Neuron (in vitro differentiated cells): ENCODE measurements around the gene SCN4A.
"Not testable (repeated sequence)": the region's sequence is repeated elsewhere in the genome, so short reads cannot be mapped to it uniquely, and the experiment has no call there.

ENCODE experiments used
- H2AFZ ChIP-seq: one replicate; pipeline ENCODE4 v1.6.1; 2013; ENCODE audit warnings: low read depth, mild to moderate bottlenecking, inconsistent platforms, low read length, moderate library complexity
- H3K27me3 ChIP-seq: one replicate; pipeline ENCODE4 v1.6.1; 2013; ENCODE audit warnings: low read length; ENCODE audit not compliant: insufficient read depth
- H3K36me3 ChIP-seq: one replicate; pipeline ENCODE4 v1.6.1; 2013; ENCODE audit warnings: low read length; ENCODE audit not compliant: insufficient read depth
- H3K4me1 ChIP-seq: one replicate; pipeline ENCODE4 v1.6.1; 2013; ENCODE audit warnings: low read length; ENCODE audit not compliant: insufficient read depth
- H3K4me3 ChIP-seq: 2 replicates; pipeline ENCODE4 v1.5.1; 2013; ENCODE audit warnings: mild to moderate bottlenecking, low read length, moderate library complexity
- H3K9me3 ChIP-seq: one replicate; pipeline ENCODE4 v1.6.1; 2013; ENCODE audit warnings: low read length

Gene SCN4A

DNA sequence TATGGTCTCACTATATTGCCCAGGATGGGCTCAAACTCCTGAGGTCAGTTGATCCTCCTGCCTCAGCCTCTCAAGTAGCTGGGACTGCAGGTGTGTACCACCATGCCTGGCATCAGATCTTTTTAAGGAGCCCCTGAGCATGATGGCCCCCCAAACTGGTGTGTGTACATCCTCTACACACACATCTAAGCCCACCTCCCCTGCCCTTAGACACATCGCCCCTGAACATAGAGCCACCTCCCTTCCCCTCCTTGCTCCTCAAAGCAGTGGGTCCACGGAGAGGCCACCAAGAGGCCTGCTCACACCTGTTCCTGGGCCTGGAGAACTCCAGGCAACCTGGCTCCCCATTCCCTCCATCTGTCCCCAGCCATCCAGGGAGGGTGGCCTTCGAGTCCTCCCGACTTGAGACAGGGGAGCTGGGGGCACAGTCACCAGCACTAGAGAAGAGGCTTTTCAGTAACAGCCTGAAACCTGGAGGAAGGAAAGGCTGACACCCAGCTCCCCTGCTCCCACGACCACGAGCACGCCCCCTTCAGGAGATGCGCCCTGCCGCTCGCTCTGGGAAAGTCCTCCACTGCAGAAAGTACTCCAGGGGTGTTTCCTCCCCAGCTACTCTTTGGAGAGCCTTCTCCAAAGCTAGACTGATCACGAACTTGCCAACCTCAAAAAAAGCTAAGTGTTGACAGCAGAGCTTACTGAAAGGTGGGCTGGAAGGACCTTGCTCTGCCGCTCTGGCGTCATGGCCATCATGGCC lies 12.8 kb upstream of the SCN4A start:
- H2AFZ ChIP-seq = no peak overlapping the region
- no peak overlapping the region for H3K4me3 ChIP-seq
- no peaks in the 10 kb centered on the region for H3K9me3 ChIP-seq
- H3K36me3 ChIP-seq = no peaks in the 10 kb centered on the region
- H3K4me1 ChIP-seq = peaks cover 2% of the 10 kb centered on the region
- H3K27me3 ChIP-seq = peaks cover 6% of the 10 kb centered on the region

DNA sequence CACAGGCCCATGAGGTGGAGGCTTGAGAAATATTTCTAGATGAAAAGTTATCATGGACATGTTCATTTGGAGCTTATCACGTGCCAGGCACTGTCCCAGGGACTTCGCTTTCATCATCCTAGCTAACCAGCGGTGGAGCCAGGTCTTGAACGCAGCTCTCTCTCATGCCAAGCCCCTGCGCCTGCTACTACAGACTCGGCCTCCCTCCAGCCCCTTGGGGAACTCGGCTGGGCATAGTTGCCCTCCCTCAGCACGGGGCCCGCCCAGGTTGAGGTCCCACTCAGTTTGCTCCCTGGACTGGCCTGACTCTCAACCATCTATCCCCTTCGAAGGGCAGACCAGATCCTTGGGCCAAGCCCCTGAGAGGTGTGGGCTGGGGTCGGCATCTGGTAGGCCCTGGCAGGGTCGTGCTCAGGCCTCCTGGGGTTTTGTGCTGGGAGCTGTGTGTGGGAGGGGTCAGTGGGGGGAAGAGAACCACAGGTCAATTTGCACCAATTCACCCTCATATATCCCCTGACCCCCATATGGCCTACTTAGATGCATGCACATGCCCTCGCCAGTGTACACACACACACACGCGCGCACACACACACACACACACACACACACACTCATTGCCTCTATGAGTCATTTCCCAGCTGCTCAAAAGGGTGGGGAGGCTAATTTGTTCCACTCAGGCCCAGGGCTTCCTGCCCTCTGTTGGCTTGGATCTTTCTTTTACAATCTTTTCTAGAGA lies 12.1 kb upstream of the SCN4A start:
- H3K36me3 ChIP-seq = no peaks in the 10 kb centered on the region
- peaks cover 3% of the 10 kb centered on the region for H3K27me3 ChIP-seq
- H3K4me1 ChIP-seq = peaks cover 2% of the 10 kb centered on the region
- H3K4me3 ChIP-seq = no peak overlapping the region
- H3K9me3 ChIP-seq = no peaks in the 10 kb centered on the region
- H2AFZ ChIP-seq = no peak overlapping the region

- Histone ChIP-seq H3K9me3 (peaks cover 2% of the 10 kb centered on the region), H3K27me3 (peaks cover 5% of the 10 kb centered on the region), H2AFZ (no peak overlapping the region), H3K36me3 (no peaks in the 10 kb centered on the region), H3K4me3 (no peak overlapping the region), H3K4me1 (peaks cover 2% of the 10 kb centered on the region)
Observed at GRCh38 chr17:63984236-63984635, 11.5 kb upstream of the SCN4A start.

DNA sequence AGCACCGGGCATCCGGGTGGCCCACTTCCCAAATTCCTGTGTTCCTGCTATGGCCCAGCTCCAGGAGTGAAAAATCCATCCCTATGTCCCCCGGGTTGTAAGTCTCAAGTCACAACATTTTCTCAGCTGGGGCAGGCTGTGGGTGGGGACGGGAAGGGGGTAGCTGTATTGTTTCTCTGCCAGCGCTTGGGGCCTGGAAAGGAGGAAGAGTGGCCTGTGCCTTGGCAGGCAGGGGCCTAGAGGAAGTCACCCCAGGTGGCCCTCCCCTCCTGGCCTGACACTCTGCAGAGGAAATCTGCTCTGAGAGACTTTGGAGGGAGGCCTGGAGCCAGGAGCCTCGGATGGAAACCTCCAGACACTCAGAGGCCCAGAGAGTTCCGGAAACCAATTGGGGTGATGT lies 10.6 kb upstream of the SCN4A start:
- no peak overlapping the region for H3K4me3 ChIP-seq
- H3K4me1 ChIP-seq = no peaks in the 10 kb centered on the region
- no peak overlapping the region for H2AFZ ChIP-seq
- no peaks in the 10 kb centered on the region for H3K36me3 ChIP-seq
- H3K9me3 ChIP-seq = peaks cover 2% of the 10 kb centered on the region
- peaks cover 7% of the 10 kb centered on the region for H3K27me3 ChIP-seq

DNA sequence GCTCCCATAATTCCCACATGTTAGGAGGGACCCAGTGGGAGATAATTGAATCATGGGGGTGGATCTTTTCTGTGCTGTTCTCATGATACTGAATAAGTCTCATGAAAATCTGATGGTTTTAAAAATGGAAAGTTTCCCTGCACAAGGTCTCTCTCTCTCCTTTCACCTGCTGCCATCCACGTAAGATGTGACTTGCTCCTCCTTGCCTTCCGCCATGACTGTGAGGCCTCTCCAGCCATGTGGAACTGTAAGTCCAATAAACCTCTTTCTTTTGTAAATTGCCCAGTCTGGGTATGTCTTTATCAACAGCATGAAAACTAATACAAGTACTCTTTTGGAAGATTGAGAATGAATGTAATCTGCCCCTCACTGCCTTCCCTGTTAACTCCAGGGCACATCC lies 9.9 kb upstream of the SCN4A start:
- H3K27me3 ChIP-seq, H3K4me3 ChIP-seq, H3K9me3 ChIP-seq, H2AFZ ChIP-seq, H3K36me3 ChIP-seq, H3K4me1 ChIP-seq: not testable (repeated sequence)

DNA sequence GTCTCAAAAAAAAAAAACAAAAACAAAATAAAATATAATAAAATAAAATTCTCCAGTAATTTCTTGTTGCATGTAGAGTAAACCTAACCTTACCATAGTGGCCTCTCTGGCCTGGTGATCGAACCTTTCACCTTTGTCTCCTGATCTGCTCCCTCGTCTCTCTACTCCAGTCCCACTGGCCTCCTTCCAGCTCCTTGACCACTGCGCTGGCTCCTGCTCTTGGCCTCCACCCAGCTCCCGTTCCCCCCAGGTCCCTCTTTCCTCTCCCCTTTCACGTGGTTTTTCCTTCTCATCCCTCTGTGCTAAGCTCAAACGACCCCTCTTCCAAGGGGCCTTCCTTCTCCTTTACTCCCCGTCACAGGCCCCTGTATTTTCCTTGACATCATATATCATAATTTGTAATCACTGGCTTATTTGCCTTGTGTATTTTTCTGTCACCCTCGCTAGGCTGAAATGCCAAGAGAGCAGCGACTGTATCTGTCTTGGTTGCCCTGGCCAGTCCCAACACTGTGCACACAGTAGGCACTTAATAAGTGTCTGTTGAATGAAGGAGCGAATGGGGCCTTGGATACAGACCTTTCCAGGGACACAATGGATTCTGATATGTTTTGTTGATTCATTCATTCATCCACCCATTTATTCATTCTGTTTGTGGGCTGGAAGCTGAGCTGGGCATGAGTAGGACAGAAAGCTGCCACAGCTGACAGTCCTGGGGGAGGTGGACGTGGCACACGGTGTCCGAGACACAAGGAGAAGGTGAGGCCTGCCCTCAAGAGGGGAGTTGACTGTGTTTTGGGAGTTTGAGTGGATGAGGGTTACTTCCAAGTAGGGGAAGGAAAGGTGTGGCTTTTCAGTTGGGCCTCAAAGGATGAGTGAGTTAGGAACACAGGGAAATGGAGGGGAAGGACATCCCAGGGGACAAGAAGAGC lies 5.8 kb upstream of the SCN4A start:
- Histone ChIP-seq H3K27me3 (peaks cover 21% of the 10 kb centered on the region), H3K36me3 (no peaks in the 10 kb centered on the region), H3K4me3 (no peak overlapping the region), H3K4me1 (no peaks in the 10 kb centered on the region), H2AFZ (no peak overlapping the region), H3K9me3 (peaks cover 2% of the 10 kb centered on the region)

- peaks cover 21% of the 10 kb centered on the region for H3K27me3 ChIP-seq
- H3K36me3 ChIP-seq = no peaks in the 10 kb centered on the region
- no peak overlapping the region for H2AFZ ChIP-seq
- no peaks in the 10 kb centered on the region for H3K4me1 ChIP-seq
- H3K4me3 ChIP-seq = no peak overlapping the region
- H3K9me3 ChIP-seq = peaks cover 2% of the 10 kb centered on the region
Observed at GRCh38 chr17:63976702-63977101, 4.0 kb upstream of the SCN4A start.

DNA sequence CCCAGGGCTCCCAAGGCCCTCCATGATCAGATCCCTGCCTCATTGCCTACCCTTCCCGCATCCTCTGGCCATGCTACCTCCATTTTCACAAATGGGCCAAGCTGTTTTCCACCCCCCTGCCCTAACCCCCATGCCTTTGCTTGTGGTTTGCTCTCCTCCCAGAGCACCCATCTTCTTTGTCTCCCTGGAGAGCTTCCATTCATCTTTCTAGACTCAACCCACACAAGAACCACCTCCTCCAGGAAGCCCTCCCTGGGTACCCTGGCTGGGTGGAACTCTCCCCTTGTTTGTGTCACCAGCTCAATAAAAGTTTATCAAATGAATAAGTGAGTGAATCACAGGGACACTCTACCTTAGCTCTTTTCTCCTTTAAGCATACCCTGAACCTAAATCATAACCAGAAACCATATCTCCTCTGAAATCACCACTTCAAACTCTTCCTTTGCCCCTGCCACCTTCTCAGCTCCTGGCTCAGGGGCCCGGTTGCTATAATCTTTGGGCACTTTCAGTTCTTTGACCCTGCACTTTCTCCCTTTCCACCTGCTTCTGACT lies 2.9 kb upstream of the SCN4A start:
- H2AFZ ChIP-seq = no peak overlapping the region
- H3K4me3 ChIP-seq = no peak overlapping the region
- H3K36me3 ChIP-seq = no peaks in the 10 kb centered on the region
- no peaks in the 10 kb centered on the region for H3K4me1 ChIP-seq
- H3K9me3 ChIP-seq = peaks cover 2% of the 10 kb centered on the region
- peaks cover 21% of the 10 kb centered on the region for H3K27me3 ChIP-seq

DNA sequence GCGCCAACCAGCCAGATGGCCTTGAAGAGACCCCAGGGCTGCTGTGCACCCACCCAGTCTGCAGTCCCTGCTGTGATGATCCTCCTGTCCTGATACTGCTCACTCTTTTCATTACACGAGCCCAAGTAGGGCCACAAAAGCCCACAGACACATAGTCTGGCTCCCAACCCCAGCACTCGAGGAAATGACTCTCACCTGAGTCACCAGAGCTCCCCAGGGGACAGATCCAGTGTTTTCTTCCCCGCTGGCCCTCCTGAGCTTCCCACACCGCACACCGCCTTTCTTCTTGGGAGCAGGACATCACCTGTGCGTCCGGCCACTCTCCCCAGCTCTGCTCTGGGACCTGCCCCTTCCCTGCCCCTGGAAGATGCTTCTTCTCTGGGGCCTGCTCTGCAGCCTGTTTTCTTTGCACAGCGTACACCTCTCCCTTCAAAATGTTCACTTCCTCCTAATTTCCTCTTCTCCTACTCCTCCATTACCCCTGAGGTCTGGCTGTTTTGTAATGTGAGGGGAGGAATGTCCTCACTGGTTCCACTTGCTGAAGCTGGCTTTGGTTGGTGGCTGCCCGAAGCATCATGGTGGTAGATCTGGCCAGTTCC lies 2.0 kb upstream of the SCN4A start:
- no peak overlapping the region for H2AFZ ChIP-seq
- no peaks in the 10 kb centered on the region for H3K4me1 ChIP-seq
- H3K36me3 ChIP-seq = no peaks in the 10 kb centered on the region
- peaks cover 2% of the 10 kb centered on the region for H3K9me3 ChIP-seq
- peaks cover 20% of the 10 kb centered on the region for H3K27me3 ChIP-seq
- H3K4me3 ChIP-seq = no peak overlapping the region

DNA sequence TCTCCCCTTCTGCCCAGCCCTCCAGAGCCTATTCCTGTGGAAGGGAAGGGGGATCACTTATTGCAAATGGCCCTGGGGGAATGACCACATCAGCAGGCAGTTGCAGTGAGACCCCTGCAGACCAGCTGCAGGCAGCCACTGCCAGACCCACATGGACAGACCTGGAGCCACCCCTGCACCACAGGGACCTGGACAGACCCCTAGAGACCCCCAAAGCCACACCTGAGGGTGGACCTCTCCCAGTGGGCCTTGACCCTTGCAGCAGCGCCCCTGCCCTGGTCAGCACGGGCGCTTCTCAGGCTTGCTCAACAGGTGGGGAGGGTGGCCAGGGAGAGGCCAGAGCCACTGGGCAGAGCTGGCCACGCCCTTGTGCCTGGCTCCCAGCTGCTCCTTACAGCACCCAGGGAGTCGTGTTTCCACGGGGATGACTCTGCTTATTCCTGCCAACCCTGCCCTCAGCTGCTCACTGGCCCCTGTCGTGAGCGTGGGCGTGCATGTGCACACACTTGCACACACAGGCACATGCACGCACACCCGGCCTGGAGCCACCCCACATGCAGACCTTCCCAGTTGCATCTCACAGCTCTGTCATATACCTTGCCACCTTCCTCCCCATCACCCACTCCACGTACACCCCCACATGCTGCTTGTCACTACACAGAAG lies 1.3 kb upstream of the SCN4A start:
- Histone ChIP-seq H3K27me3 (peaks cover 15% of the 10 kb centered on the region), H3K4me1 (no peaks in the 10 kb centered on the region), H2AFZ (no peak overlapping the region), H3K4me3 (no peak overlapping the region), H3K9me3 (no peaks in the 10 kb centered on the region), H3K36me3 (no peaks in the 10 kb centered on the region)

DNA sequence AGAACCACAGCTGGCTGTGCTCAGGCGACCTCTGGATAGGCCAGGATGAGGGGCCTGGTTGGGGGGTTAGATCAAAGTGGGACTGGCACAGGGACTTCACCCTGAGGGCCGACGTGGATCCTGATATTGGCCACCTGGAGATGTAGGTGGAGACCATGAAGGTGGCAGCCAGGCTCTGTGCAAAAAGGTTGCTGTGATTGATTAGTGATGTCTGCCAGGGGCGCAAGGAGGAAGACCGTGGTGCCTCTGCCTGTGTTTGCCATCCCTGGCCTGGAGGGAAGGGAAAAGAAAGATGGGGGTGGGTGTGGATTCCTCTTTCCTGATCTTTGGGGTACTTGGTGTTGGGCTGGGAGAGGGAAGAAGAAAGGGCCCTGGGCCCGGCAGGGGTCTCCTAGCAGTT lies 529 bp upstream of the SCN4A start:
- Histone ChIP-seq H3K4me3 (no peak overlapping the region), H3K9me3 (no peaks in the 10 kb centered on the region), H3K4me1 (no peaks in the 10 kb centered on the region), H3K36me3 (no peaks in the 10 kb centered on the region), H2AFZ (no peak overlapping the region), H3K27me3 (peaks cover 13% of the 10 kb centered on the region)

DNA sequence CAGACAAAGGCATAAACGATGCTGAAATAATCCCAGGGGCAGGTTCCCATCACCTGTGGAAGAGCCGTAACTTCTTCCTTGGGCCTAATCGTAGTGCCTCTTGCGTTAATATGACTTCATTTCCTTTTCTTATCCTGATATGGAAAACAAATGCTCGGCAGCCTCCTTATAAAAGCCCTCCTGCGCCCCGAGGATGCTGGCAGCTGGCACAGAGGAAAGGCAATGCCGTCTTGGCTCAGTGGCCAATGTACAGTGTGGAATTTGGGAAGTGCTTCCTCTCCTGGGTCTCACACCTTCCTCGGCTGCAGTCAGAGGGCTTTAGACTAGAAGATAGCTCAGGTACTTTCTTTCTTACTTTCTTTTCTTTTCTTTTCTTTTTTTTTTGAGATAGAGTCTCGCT lies 3.4 kb downstream of the SCN4A start:
- no peaks in the 10 kb centered on the region for H3K9me3 ChIP-seq
- H3K36me3 ChIP-seq = no peaks in the 10 kb centered on the region
- peaks cover under 1% of the 10 kb centered on the region for H3K27me3 ChIP-seq
- H2AFZ ChIP-seq = no peak overlapping the region
- no peak overlapping the region for H3K4me3 ChIP-seq
- no peaks in the 10 kb centered on the region for H3K4me1 ChIP-seq
